Measurements from ENCODE around the gene NAPB. TPM values are rescaled to one million over a fixed set of nuclear protein-coding genes. Genes with fewer than 3 reads are reported as not detected.

NAPB gene
- total and polyA plus RNA-seq, 10 of the 15 experiments (the other 5 are each of a cell fraction or from before 2014, with no cell fraction given) = 2.1 to 15.9 (median 7.2) TPM

DNA sequence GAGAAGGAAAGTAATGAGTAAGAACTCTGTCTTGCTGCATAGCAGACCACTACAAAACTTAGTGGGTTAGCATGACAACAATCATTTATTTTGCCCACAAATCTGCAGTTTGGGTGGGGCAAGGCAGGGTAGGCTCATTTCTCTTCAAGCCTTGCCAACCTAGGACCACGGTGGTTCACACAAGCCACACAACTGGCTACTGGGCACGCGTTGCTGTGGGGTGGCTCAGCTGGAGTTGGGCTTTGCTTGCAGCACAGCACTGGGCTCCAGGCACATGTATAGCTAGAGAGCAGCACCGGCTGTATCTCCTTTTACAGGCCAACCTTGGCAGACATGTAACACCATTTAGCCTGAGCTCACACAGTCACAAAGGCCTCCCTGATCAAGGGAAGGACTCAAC is 75.3 kb downstream of the NAPB start:
- no peak for TF ChIP-seq ZNF217 (IDR thresholded peaks at IDR 0.05)
- no peak for TF ChIP-seq SREBF1 (IDR thresholded peaks at IDR 0.05; ENCODE audit: low read length)
- no peak for TF ChIP-seq SUPT20H (IDR thresholded peaks at IDR 0.05; ENCODE audit: borderline replicate concordance, control insufficient read depth, low read depth, low read length)
- TF ChIP-seq, protein P1, sequence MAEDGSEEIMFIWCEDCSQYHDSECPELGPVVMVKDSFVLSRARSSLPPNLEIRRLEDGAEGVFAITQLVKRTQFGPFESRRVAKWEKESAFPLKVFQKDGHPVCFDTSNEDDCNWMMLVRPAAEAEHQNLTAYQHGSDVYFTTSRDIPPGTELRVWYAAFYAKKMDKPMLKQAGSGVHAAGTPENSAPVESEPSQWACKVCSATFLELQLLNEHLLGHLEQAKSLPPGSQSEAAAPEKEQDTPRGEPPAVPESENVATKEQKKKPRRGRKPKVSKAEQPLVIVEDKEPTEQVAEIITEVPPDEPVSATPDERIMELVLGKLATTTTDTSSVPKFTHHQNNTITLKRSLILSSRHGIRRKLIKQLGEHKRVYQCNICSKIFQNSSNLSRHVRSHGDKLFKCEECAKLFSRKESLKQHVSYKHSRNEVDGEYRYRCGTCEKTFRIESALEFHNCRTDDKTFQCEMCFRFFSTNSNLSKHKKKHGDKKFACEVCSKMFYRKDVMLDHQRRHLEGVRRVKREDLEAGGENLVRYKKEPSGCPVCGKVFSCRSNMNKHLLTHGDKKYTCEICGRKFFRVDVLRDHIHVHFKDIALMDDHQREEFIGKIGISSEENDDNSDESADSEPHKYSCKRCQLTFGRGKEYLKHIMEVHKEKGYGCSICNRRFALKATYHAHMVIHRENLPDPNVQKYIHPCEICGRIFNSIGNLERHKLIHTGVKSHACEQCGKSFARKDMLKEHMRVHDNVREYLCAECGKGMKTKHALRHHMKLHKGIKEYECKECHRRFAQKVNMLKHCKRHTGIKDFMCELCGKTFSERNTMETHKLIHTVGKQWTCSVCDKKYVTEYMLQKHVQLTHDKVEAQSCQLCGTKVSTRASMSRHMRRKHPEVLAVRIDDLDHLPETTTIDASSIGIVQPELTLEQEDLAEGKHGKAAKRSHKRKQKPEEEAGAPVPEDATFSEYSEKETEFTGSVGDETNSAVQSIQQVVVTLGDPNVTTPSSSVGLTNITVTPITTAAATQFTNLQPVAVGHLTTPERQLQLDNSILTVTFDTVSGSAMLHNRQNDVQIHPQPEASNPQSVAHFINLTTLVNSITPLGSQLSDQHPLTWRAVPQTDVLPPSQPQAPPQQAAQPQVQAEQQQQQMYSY (CRISPR knock-in tag; IDR thresholded peaks at IDR 0.05) = no peak
- TF ChIP-seq GATAD2B (conservative IDR thresholded peaks at IDR 0.05; ENCODE audit: low read depth) = no peak
- no peak for TF ChIP-seq CEBPB (IDR thresholded peaks at IDR 0.05; ENCODE audit: borderline replicate concordance in 1 of 2, low read depth in 2 of 2, low read length in 2 of 2)
- ATAC-seq (no peak), FAIRE-seq (no peak), DNase-seq (ENCODE audit: low read depth, low spot score) (no peak)
- Histone ChIP-seq H3K79me2 (ENCODE audit: control insufficient read depth, insufficient read depth, low read length) (peaks cover 5% of the 10 kb centered on the region), H3K4me1 (ENCODE audit: control insufficient read depth, insufficient read depth, low read length) (no peaks in the 10 kb centered on the region; the same call in 1 of the 2 replicates), H2AFZ (ENCODE audit: control insufficient read depth, low read depth, low read length) (no peak overlapping the region), H3K36me3 (ENCODE audit: control insufficient read depth in 2 of 2, insufficient read depth in 2 of 2, low read length in 1 of 2) (no peaks in the 10 kb centered on the region), H3K27me3 (replicated peaks in 1 of 2; ENCODE audit: control insufficient read depth in 2 of 2, insufficient read depth in 2 of 2, low read length in 1 of 2) (no peaks in the 10 kb centered on the region), H3K9ac (ENCODE audit: control insufficient read depth, insufficient read depth, low read length) (no peak overlapping the region), H4K20me1 (ENCODE audit: control insufficient read depth, insufficient read depth) (no peaks in the 10 kb centered on the region), H3K9me3 (replicated peaks; ENCODE audit: control insufficient read depth, insufficient read depth, low read length) (no peaks in the 10 kb centered on the region), H3K4me3 (no peak overlapping the region), H3K4me2 (ENCODE audit: control insufficient read depth, insufficient read depth) (no peak overlapping the region), H3K27ac (ENCODE audit: control insufficient read depth, insufficient read depth) (no peak overlapping the region)
- intact Hi-C loops (cut with micrococcal nuclease; ENCODE audit: unreplicated experiment) = loop anchor here (10.0 kb wide), 1 partner anchor 291 kb away; no protein-coding TSS in a partner anchor
- ChIA-PET CTCF (no interaction called here), POLR2A (no interaction called here), SMC1A (ENCODE audit: uncharacterized antibody, unreplicated experiment) (no interaction called here), RAD21 (ENCODE audit: unreplicated experiment) (interaction anchor here (0.8 kb wide), 1 partner anchor 259 kb away, joined by 3 read pairs; no protein-coding TSS in a partner anchor)
- in situ Hi-C loops (cut with MboI) = no loop called here
- 77% methylated on average over 4 of the region's 4 CpGs for WGBS (ENCODE audit: insufficient coverage, insufficient replicate concordance, low lambda C conversion rate, missing lambda C conversion rate)
- no TSS peak for BruUV-seq (replicated peaks)

Data from GM12878 (cell line).